PC-3 (cell line): Measurements from ENCODE around the gene FARS2.

Experiments
- CTCF ChIP-seq: fragments of 300-600 bp; sonication (generic); conservative IDR thresholded peaks from 2 replicates; pipeline ENCODE4 v1.5.1; 2017; ENCODE audit warnings: antibody characterized with exemption, low read depth, mild to moderate bottlenecking, low read length
- EZH2 ChIP-seq: fragments of 300-600 bp; sonication (generic); IDR thresholded peaks from one replicate; pipeline ENCODE4 v1.6.1; 2017; ENCODE audit warnings: antibody characterized with exemption, mild to moderate bottlenecking, low read length; ENCODE audit not compliant: unreplicated experiment
- EZH2phosphoT487 ChIP-seq: fragments of 300-600 bp; sonication (generic); IDR thresholded peaks from 2 replicates; pipeline ENCODE4 v1.6.1; 2018; ENCODE audit warnings: mild to moderate bottlenecking, antibody characterized with exemption, low read length, borderline replicate concordance

DNA sequence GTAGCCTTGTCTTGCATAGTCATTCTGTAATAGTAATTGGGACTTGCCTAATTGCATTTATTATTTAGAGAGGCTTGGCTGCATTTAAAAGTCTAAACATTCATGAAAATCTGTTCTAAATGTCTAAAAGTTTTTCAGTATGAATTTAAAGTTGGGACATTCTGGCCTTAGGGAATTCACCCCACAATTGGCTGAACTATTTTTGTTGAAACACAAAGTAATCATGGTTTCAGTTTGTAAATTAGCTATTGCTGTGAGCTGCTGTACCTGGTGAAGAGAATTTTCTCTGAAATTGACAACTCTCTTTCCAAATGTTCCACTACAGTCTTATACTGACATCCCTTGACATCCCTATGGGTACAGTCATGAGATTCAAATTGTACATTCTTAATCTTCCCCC lies 253.0 kb downstream of the FARS2 start:
- no peak for TF ChIP-seq CTCF
- no peak for TF ChIP-seq EZH2
- no peak for TF ChIP-seq EZH2phosphoT487
